Measurements from ENCODE around the gene CD151. TPM values are rescaled to one million over a fixed set of nuclear protein-coding genes. Genes with fewer than 3 reads are reported as not detected.

The CD151 gene
- total RNA-seq, 1 donor from 2014 or later = 108 TPM

GRCh38 chr11:836700-837099 is 3.9 kb downstream of the CD151 start:
- peak overlapping the region; percentile 12 for H3K4me3 Mint-ChIP-seq

GRCh38 chr11:837189-837989 is 4.6 kb downstream of the CD151 start:
- no peak for DNase-seq (ENCODE audit: low read depth, low spot score)
- Mint-ChIP-seq H3K27me3 (ENCODE audit: low read depth) (peaks cover 4% of the 10 kb centered on the region), H3K4me3 (peak overlapping the region; percentile 64), H3K36me3 (ENCODE audit: low read depth) (peaks cover 5% of the 10 kb centered on the region), H3K9me3 (no peaks in the 10 kb centered on the region), H3K4me1 (peaks cover 19% of the 10 kb centered on the region), H3K27ac (ENCODE audit: unreplicated experiment) (no peak overlapping the region)
- TF ChIP-seq CTCF (conservative IDR thresholded peaks at IDR 0.05) = no peak

More at GRCh38 chr11:836700-837099, 3.9 kb downstream of the CD151 start:
- H3K27me3 Mint-ChIP-seq (ENCODE audit: low read depth) = peaks cover 11% of the 10 kb centered on the region
- peaks cover 5% of the 10 kb centered on the region for H3K36me3 Mint-ChIP-seq (ENCODE audit: low read depth)
- no peak for DNase-seq (ENCODE audit: low read depth, low spot score)
- peaks cover 19% of the 10 kb centered on the region for H3K4me1 Mint-ChIP-seq
- no peak for TF ChIP-seq CTCF (conservative IDR thresholded peaks at IDR 0.05)
- H3K9me3 Mint-ChIP-seq = no peaks in the 10 kb centered on the region
- no peak overlapping the region for H3K27ac Mint-ChIP-seq (ENCODE audit: unreplicated experiment)

- peaks cover 19% of the 10 kb centered on the region for H3K4me1 Mint-ChIP-seq
- H3K36me3 Mint-ChIP-seq (ENCODE audit: low read depth) = peaks cover 5% of the 10 kb centered on the region
- H3K27ac Mint-ChIP-seq (ENCODE audit: unreplicated experiment) = no peak overlapping the region
- no peak for TF ChIP-seq CTCF (conservative IDR thresholded peaks at IDR 0.05)
- peaks cover 3% of the 10 kb centered on the region for H3K27me3 Mint-ChIP-seq (ENCODE audit: low read depth)
- H3K4me3 Mint-ChIP-seq = peak overlapping the region; percentile 75
- no peaks in the 10 kb centered on the region for H3K9me3 Mint-ChIP-seq
- DNase-seq (ENCODE audit: low read depth, low spot score) = no peak
Measured at GRCh38 chr11:837990-838307, 5.2 kb downstream of the CD151 start.

GRCh38 chr11:838441-839279 is 5.9 kb downstream of the CD151 start:
- H3K4me1 Mint-ChIP-seq = peaks cover 18% of the 10 kb centered on the region
- H3K27ac Mint-ChIP-seq (ENCODE audit: unreplicated experiment) = no peak overlapping the region
- peaks cover 5% of the 10 kb centered on the region for H3K36me3 Mint-ChIP-seq (ENCODE audit: low read depth)
- peak; percentile 39 for TF ChIP-seq CTCF (conservative IDR thresholded peaks at IDR 0.05)
- H3K27me3 Mint-ChIP-seq (ENCODE audit: low read depth) = peaks cover 7% of the 10 kb centered on the region
- no peaks in the 10 kb centered on the region for H3K9me3 Mint-ChIP-seq
- H3K4me3 Mint-ChIP-seq = peak overlapping the region; percentile 75
- no peak for DNase-seq (ENCODE audit: low read depth, low spot score)

GRCh38 chr11:839280-839623 is 6.5 kb downstream of the CD151 start:
- peaks cover 6% of the 10 kb centered on the region for H3K27me3 Mint-ChIP-seq (ENCODE audit: low read depth)
- no peaks in the 10 kb centered on the region for H3K9me3 Mint-ChIP-seq
- no peak overlapping the region for H3K27ac Mint-ChIP-seq (ENCODE audit: unreplicated experiment)
- peak overlapping the region; percentile 85 for H3K4me3 Mint-ChIP-seq
- peaks cover 12% of the 10 kb centered on the region for H3K4me1 Mint-ChIP-seq
- TF ChIP-seq CTCF (conservative IDR thresholded peaks at IDR 0.05) = no peak
- DNase-seq (ENCODE audit: low read depth, low spot score) = no peak
- H3K36me3 Mint-ChIP-seq (ENCODE audit: low read depth) = peaks cover 5% of the 10 kb centered on the region

Data from neural crest cell (in vitro differentiated cells).